Measurements from ENCODE around the gene FANCI. TPM values are rescaled to one million over a fixed set of nuclear protein-coding genes. Genes with fewer than 3 reads are reported as not detected.

FANCI gene
- polyA plus RNA-seq, 1 experiment = 11.5 TPM

GRCh38 chr15:89320200-89320599 lies 76.4 kb downstream of the FANCI start:
- Histone ChIP-seq H3K36me3 (ENCODE audit: control insufficient read depth, insufficient read depth, low read length) (peaks cover 68% of the 10 kb centered on the region), H3K27me3 (ENCODE audit: control insufficient read depth, insufficient read depth, low read length) (no peaks in the 10 kb centered on the region), H3K4me3 (ENCODE audit: low read depth, low read length) (no peak overlapping the region)
- CTCF ChIA-PET = interaction anchor here (1.0 to 1.4 kb wide), 2 partner anchors 10 to 113 kb away, joined by 4 to 6 read pairs; no protein-coding TSS in a partner anchor
- no peak for DNase-seq (ENCODE audit: low read depth)
- no peak for TF ChIP-seq CTCF (IDR thresholded peaks at IDR 0.05; ENCODE audit: insufficient read depth, low read depth, low read length)
- POLR2A ChIA-PET = no interaction called here

- peaks cover 76% of the 10 kb centered on the region for H3K36me3 ChIP-seq (ENCODE audit: control insufficient read depth, insufficient read depth, low read length)
- TF ChIP-seq CTCF (IDR thresholded peaks at IDR 0.05; ENCODE audit: insufficient read depth, low read depth, low read length) = 0 out of 2 replicates have a peak, but pooled peaks have one; percentile 4
- CTCF ChIA-PET = interaction anchor here (1.6 kb wide), 1 partner anchor 13 kb away, joined by 3 read pairs; the partner anchor contains the start of gene POLG
- no peak for DNase-seq (ENCODE audit: low read depth)
- H3K27me3 ChIP-seq (ENCODE audit: control insufficient read depth, insufficient read depth, low read length) = no peaks in the 10 kb centered on the region
- POLR2A ChIA-PET = no interaction called here
- H3K4me3 ChIP-seq (ENCODE audit: low read depth, low read length) = no peak overlapping the region
These were observed 78.0 kb downstream of the FANCI start for GRCh38 chr15:89321521-89322410.

DNA sequence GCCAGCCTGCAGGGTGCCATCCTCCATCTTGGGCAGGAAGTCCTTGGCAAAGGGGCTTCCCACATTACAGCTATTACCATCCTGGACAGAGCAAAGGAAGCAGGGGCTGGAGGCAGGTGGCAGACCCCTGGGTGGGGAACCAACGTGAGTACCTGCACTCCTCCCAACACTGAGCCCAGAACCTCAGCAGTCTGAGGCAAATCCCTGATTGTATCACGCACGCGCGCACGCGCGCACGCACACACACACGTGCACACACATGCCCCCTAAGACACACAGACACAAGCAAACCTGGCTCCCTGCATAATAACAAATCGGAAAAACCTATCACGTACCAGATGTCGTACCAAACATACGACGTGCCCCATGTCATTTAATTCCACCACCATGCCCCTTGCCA lies 79.0 kb downstream of the FANCI start:
- ChIA-PET POLR2A (interaction anchor here (0.6 kb wide), 1 partner anchor 10 kb away, joined by 3 read pairs; no protein-coding TSS in a partner anchor), CTCF (interaction anchor here (0.8 to 1.6 kb wide), 3 partner anchors 11 to 36 kb away, joined by 3 to 5 read pairs (median 4); partner anchors contain the start of gene POLG)
- DNase-seq (ENCODE audit: low read depth) = no peak
- TF ChIP-seq CTCF (IDR thresholded peaks at IDR 0.05; ENCODE audit: insufficient read depth, low read depth, low read length) = no peak
- Histone ChIP-seq H3K27me3 (ENCODE audit: control insufficient read depth, insufficient read depth, low read length) (no peaks in the 10 kb centered on the region), H3K4me3 (ENCODE audit: low read depth, low read length) (no peak overlapping the region), H3K36me3 (ENCODE audit: control insufficient read depth, insufficient read depth, low read length) (peaks cover 78% of the 10 kb centered on the region)

- ChIA-PET POLR2A (no interaction called here), CTCF (interaction anchor here (0.8 to 1.7 kb wide), 3 partner anchors 9 to 35 kb away, joined by 4 to 6 read pairs (median 5); no protein-coding TSS in a partner anchor)
- no peaks in the 10 kb centered on the region for H3K27me3 ChIP-seq (ENCODE audit: control insufficient read depth, insufficient read depth, low read length)
- H3K36me3 ChIP-seq (ENCODE audit: control insufficient read depth, insufficient read depth, low read length) = peaks cover 82% of the 10 kb centered on the region
- H3K4me3 ChIP-seq (ENCODE audit: low read depth, low read length) = no peak overlapping the region
- DNase-seq (ENCODE audit: low read depth) = no peak
- no peak for TF ChIP-seq CTCF (IDR thresholded peaks at IDR 0.05; ENCODE audit: insufficient read depth, low read depth, low read length)
These were observed 80.0 kb downstream of the FANCI start for GRCh38 chr15:89323825-89324224.

- Histone ChIP-seq H3K36me3 (ENCODE audit: control insufficient read depth, insufficient read depth, low read length) (peaks cover 80% of the 10 kb centered on the region), H3K4me3 (ENCODE audit: low read depth, low read length) (no peak overlapping the region), H3K27me3 (ENCODE audit: control insufficient read depth, insufficient read depth, low read length) (no peaks in the 10 kb centered on the region)
- POLR2A ChIA-PET = no interaction called here
- no peak for DNase-seq (ENCODE audit: low read depth)
- TF ChIP-seq CTCF (IDR thresholded peaks at IDR 0.05; ENCODE audit: insufficient read depth, low read depth, low read length) = no peak
- CTCF ChIA-PET = interaction anchor here (0.7 to 1.5 kb wide), 4 partner anchors 10 to 896 kb away, joined by 3 to 4 read pairs (median 3); no protein-coding TSS in a partner anchor
These were observed 81.4 kb downstream of the FANCI start for GRCh38 chr15:89325039-89325803.

All from BJ (cell line).